D721Med (cell line): Measurements from ENCODE around the gene TRIM46.
"Not testable (repeated sequence)": the region's sequence is repeated elsewhere in the genome, so short reads cannot be mapped to it uniquely, and the experiment has no call there.

Experiments used
- DNase-seq: peaks from one replicate; pipeline ENCODE4 v3.0.0; 2011; ENCODE audit warnings: low spot score; ENCODE audit not compliant: insufficient read length
- FAIRE-seq: peaks from 2 replicates; lab custom pipeline; 2011; peaks lifted over from hg19 to GRCh38; lab: Jason Lieb, UNC
- CTCF ChIP-seq: IDR thresholded peaks from 2 replicates; pipeline ENCODE4 v1.5.1; 2012; ENCODE audit warnings: mild to moderate bottlenecking, control low read depth; ENCODE audit not compliant: insufficient read depth; ENCODE audit errors: missing control alignments

The TRIM46 gene

GRCh38 chr1:155206891-155207805, 33.5 kb downstream of the TRIM46 start:
- peak; percentile 78 for DNase-seq
- peak; percentile 96 for TF ChIP-seq CTCF
- peak; percentile 16 for FAIRE-seq

- no peak for TF ChIP-seq CTCF
- no peak for FAIRE-seq
- peak; percentile 47 for DNase-seq
Observed at GRCh38 chr1:155207806-155208540, 34.3 kb downstream of the TRIM46 start, which contains the start of gene THBS3. Gene THBS3 (minus strand): TSS chr1:155207897. CDS start chr1:155207876, 21 bp downstream.

- DNase-seq (peak; percentile 89), FAIRE-seq (no peak)
- no peak for TF ChIP-seq CTCF
Observed at GRCh38 chr1:155208541-155209311, 35.1 kb downstream of the TRIM46 start, which contains the start of gene MTX1. Gene MTX1 (plus strand): TSS chr1:155208695. CDS start chr1:155208805, 110 bp downstream.

GRCh38 chr1:155209312-155209721, 35.7 kb downstream of the TRIM46 start:
- DNase-seq (no peak), FAIRE-seq (no peak)
- TF ChIP-seq CTCF = no peak

GRCh38 chr1:155210314-155211104, 36.9 kb downstream of the TRIM46 start:
- DNase-seq (no peak), FAIRE-seq (no peak)
- no peak for TF ChIP-seq CTCF

- FAIRE-seq, DNase-seq: not testable (repeated sequence)
Observed at GRCh38 chr1:155211381-155212050, 37.9 kb downstream of the TRIM46 start.

- DNase-seq, FAIRE-seq: not testable (repeated sequence)
Observed at GRCh38 chr1:155212051-155212440, 38.4 kb downstream of the TRIM46 start.

GRCh38 chr1:155214702-155215101, 41.1 kb downstream of the TRIM46 start:
- not testable (repeated sequence) for DNase-seq, FAIRE-seq
